ENCODE results near the gene PTPRB.

The PTPRB gene

DNA sequence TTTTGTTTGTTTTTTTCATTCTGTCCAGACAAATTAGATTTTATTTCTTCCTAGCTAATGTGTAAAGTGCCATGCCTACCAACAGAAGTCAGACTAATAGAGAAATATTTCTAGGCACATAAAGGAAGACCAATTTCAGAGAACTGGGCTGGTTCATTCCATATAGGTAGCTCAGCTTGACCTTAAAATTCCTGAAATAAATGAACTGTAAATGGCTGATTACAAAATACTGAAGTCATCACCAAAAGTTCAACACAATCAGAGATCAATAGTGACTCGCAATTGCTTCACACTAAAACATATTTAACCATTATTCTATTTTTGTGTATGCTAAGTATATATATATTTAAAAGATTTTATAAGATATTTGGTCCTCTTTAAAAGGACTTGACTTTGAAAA, 34.2 kb downstream of the PTPRB start:
- no peaks in the 10 kb centered on the region for H3K79me2 ChIP-seq (ENCODE audit: control insufficient read depth, insufficient read depth, low read length, poor library complexity)

GRCh38 chr12:70598467-70599193, 38.6 kb downstream of the PTPRB start:
- H3K27ac ChIP-seq (ENCODE audit: low read depth, low read length), result no peak overlapping the region
- H3K18ac ChIP-seq (ENCODE audit: low read length), result no peak overlapping the region
- H3K79me1 ChIP-seq (ENCODE audit: low read length), result no peaks in the 10 kb centered on the region
- no peak overlapping the region for H3K14ac ChIP-seq (ENCODE audit: low read length)
- no peak overlapping the region for H3K4me3 ChIP-seq (ENCODE audit: low read depth, low read length)
- WGBS (ENCODE audit: extremely low coverage, insufficient coverage, insufficient read length), result no CpG with 5 or more reads among the region's 4 CpGs
- no peak overlapping the region for H3K23ac ChIP-seq (ENCODE audit: low read length)
- H4K12ac ChIP-seq (ENCODE audit: low read depth, low read length), result no peak overlapping the region
- no peak overlapping the region for H3K4ac ChIP-seq (ENCODE audit: low read depth, low read length)
- DNase-seq, result no peak
- H3K4me2 ChIP-seq (ENCODE audit: low read length), result no peak overlapping the region
- H3K9ac ChIP-seq (ENCODE audit: low read length), result no peak overlapping the region
- H2BK120ac ChIP-seq (ENCODE audit: insufficient read depth, low read length, poor library complexity), result no peak overlapping the region
- no peaks in the 10 kb centered on the region for H3K9me3 ChIP-seq (ENCODE audit: insufficient read depth, low read depth, low read length)
- H2BK5ac ChIP-seq (ENCODE audit: low read depth, low read length, poor library complexity), result no peak overlapping the region
- H3K79me2 ChIP-seq (ENCODE audit: control insufficient read depth, insufficient read depth, low read length, poor library complexity), result no peaks in the 10 kb centered on the region
- H3K36me3 ChIP-seq (ENCODE audit: control insufficient read depth in 1 of 2, insufficient read depth in 2 of 2, low read length in 2 of 2), result no peaks in the 10 kb centered on the region
- H2AFZ ChIP-seq (ENCODE audit: insufficient read depth, low read length, poor library complexity), result no peak overlapping the region
- H4K91ac ChIP-seq (ENCODE audit: low read depth, low read length), result no peak overlapping the region
- H4K8ac ChIP-seq (ENCODE audit: low read depth, low read length), result no peak overlapping the region
- H3K27me3 ChIP-seq (ENCODE audit: insufficient read depth, low read length), result no peaks in the 10 kb centered on the region
- H2AK5ac ChIP-seq (ENCODE audit: low read length), result no peak overlapping the region
- H3K4me1 ChIP-seq (ENCODE audit: control insufficient read depth in 1 of 2, insufficient read depth in 2 of 2, low read length in 2 of 2), result no peaks in the 10 kb centered on the region
- no peak overlapping the region for H2BK12ac ChIP-seq (ENCODE audit: low read length)

More for the DNA sequence above, 34.2 kb downstream of the PTPRB start:
- Histone ChIP-seq H2BK5ac (ENCODE audit: low read depth, low read length, poor library complexity) (no peak overlapping the region), H3K79me1 (ENCODE audit: low read length) (no peaks in the 10 kb centered on the region), H2BK12ac (ENCODE audit: low read length) (no peak overlapping the region), H3K36me3 (ENCODE audit: control insufficient read depth in 1 of 2, insufficient read depth in 2 of 2, low read length in 2 of 2) (no peaks in the 10 kb centered on the region), H3K4me2 (ENCODE audit: low read length) (no peak overlapping the region), H4K91ac (ENCODE audit: low read depth, low read length) (no peak overlapping the region), H3K4me1 (ENCODE audit: control insufficient read depth in 1 of 2, insufficient read depth in 2 of 2, low read length in 2 of 2) (no peaks in the 10 kb centered on the region), H3K18ac (ENCODE audit: low read length) (no peak overlapping the region), H2AFZ (ENCODE audit: insufficient read depth, low read length, poor library complexity) (no peak overlapping the region), H3K4ac (ENCODE audit: low read depth, low read length) (no peak overlapping the region), H3K9me3 (ENCODE audit: insufficient read depth, low read depth, low read length) (no peaks in the 10 kb centered on the region), H3K4me3 (ENCODE audit: low read depth, low read length) (no peak overlapping the region), H4K12ac (ENCODE audit: low read depth, low read length) (no peak overlapping the region), H2BK120ac (ENCODE audit: insufficient read depth, low read length, poor library complexity) (no peak overlapping the region), H3K14ac (ENCODE audit: low read length) (no peak overlapping the region), H3K9ac (ENCODE audit: low read length) (no peak overlapping the region), H3K27ac (ENCODE audit: low read depth, low read length) (no peak overlapping the region), H2AK5ac (ENCODE audit: low read length) (no peak overlapping the region), H3K27me3 (ENCODE audit: insufficient read depth, low read length) (no peaks in the 10 kb centered on the region), H3K23ac (ENCODE audit: low read length) (no peak overlapping the region), H4K8ac (ENCODE audit: low read depth, low read length) (no peak overlapping the region)
- no CpG with 5 or more reads among the region's 1 CpG for WGBS (ENCODE audit: extremely low coverage, insufficient coverage, insufficient read length)
- peak in 1 of 2 donors; percentile 18 for DNase-seq

DNA sequence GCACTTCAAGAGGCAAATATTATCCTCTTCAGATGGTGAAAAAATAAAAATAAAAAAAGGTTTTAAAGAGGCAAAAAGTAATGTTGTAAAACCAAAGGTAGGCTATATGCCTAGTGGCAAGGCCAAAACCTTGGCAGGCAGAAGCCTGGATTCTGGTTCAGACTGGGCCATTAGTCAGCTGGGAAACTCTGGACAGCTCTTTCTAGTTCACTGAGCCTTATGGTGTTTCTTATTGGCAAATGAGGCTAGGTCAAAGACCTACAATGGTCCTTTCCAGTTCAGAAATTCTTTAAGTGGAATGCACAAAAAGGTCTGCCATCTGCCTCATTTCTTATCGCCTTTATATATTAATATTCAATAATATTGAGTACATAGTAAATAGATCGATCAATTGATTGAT, 44.6 kb downstream of the PTPRB start:
- Histone ChIP-seq H3K4me1 (ENCODE audit: control insufficient read depth in 1 of 2, insufficient read depth in 2 of 2, low read length in 2 of 2) (no peaks in the 10 kb centered on the region), H3K14ac (ENCODE audit: low read length) (no peak overlapping the region), H3K36me3 (ENCODE audit: control insufficient read depth in 1 of 2, insufficient read depth in 2 of 2, low read length in 2 of 2) (no peaks in the 10 kb centered on the region), H3K79me1 (ENCODE audit: low read length) (no peaks in the 10 kb centered on the region), H3K9me3 (ENCODE audit: insufficient read depth, low read depth, low read length) (no peaks in the 10 kb centered on the region), H4K12ac (ENCODE audit: low read depth, low read length) (no peak overlapping the region), H2BK120ac (ENCODE audit: insufficient read depth, low read length, poor library complexity) (no peak overlapping the region), H3K23ac (ENCODE audit: low read length) (no peak overlapping the region), H3K4me3 (ENCODE audit: low read depth, low read length) (no peak overlapping the region), H3K27ac (ENCODE audit: low read depth, low read length) (no peak overlapping the region), H3K27me3 (ENCODE audit: insufficient read depth, low read length) (no peaks in the 10 kb centered on the region), H3K9ac (ENCODE audit: low read length) (no peak overlapping the region), H2BK5ac (ENCODE audit: low read depth, low read length, poor library complexity) (no peak overlapping the region), H2AK5ac (ENCODE audit: low read length) (no peak overlapping the region), H3K4me2 (ENCODE audit: low read length) (no peak overlapping the region), H3K4ac (ENCODE audit: low read depth, low read length) (no peak overlapping the region), H4K91ac (ENCODE audit: low read depth, low read length) (no peak overlapping the region), H2BK12ac (ENCODE audit: low read length) (no peak overlapping the region), H2AFZ (ENCODE audit: insufficient read depth, low read length, poor library complexity) (no peak overlapping the region), H3K79me2 (ENCODE audit: control insufficient read depth, insufficient read depth, low read length, poor library complexity) (no peaks in the 10 kb centered on the region), H4K8ac (ENCODE audit: low read depth, low read length) (no peak overlapping the region), H3K18ac (ENCODE audit: low read length) (no peak overlapping the region)
- WGBS (ENCODE audit: extremely low coverage, insufficient coverage, insufficient read length), result no CpG with 5 or more reads among the region's 2 CpGs
- DNase-seq, result no peak

GRCh38 chr12:70590549-70591226, 46.5 kb downstream of the PTPRB start:
- no peak overlapping the region for H4K8ac ChIP-seq (ENCODE audit: low read depth, low read length)
- WGBS (ENCODE audit: extremely low coverage, insufficient coverage, insufficient read length), result no CpG with 5 or more reads among the region's 4 CpGs
- H2BK12ac ChIP-seq (ENCODE audit: low read length), result no peak overlapping the region
- H3K4ac ChIP-seq (ENCODE audit: low read depth, low read length), result no peak overlapping the region
- no peak overlapping the region for H3K14ac ChIP-seq (ENCODE audit: low read length)
- H2BK120ac ChIP-seq (ENCODE audit: insufficient read depth, low read length, poor library complexity), result no peak overlapping the region
- H3K9me3 ChIP-seq (ENCODE audit: insufficient read depth, low read depth, low read length), result no peaks in the 10 kb centered on the region
- H3K23ac ChIP-seq (ENCODE audit: low read length), result no peak overlapping the region
- H3K27me3 ChIP-seq (ENCODE audit: insufficient read depth, low read length), result no peaks in the 10 kb centered on the region
- H3K4me2 ChIP-seq (ENCODE audit: low read length), result no peak overlapping the region
- no peak overlapping the region for H2AK5ac ChIP-seq (ENCODE audit: low read length)
- H3K9ac ChIP-seq (ENCODE audit: low read length), result no peak overlapping the region
- H3K27ac ChIP-seq (ENCODE audit: low read depth, low read length), result no peak overlapping the region
- no peak overlapping the region for H3K18ac ChIP-seq (ENCODE audit: low read length)
- H2BK5ac ChIP-seq (ENCODE audit: low read depth, low read length, poor library complexity), result no peak overlapping the region
- no peak overlapping the region for H4K12ac ChIP-seq (ENCODE audit: low read depth, low read length)
- H3K36me3 ChIP-seq (ENCODE audit: control insufficient read depth in 1 of 2, insufficient read depth in 2 of 2, low read length in 2 of 2), result no peaks in the 10 kb centered on the region
- H3K79me2 ChIP-seq (ENCODE audit: control insufficient read depth, insufficient read depth, low read length, poor library complexity), result no peaks in the 10 kb centered on the region
- H4K91ac ChIP-seq (ENCODE audit: low read depth, low read length), result no peak overlapping the region
- DNase-seq, result no peak
- no peaks in the 10 kb centered on the region for H3K4me1 ChIP-seq (ENCODE audit: control insufficient read depth in 1 of 2, insufficient read depth in 2 of 2, low read length in 2 of 2)
- H2AFZ ChIP-seq (ENCODE audit: insufficient read depth, low read length, poor library complexity), result no peak overlapping the region
- no peaks in the 10 kb centered on the region for H3K79me1 ChIP-seq (ENCODE audit: low read length)
- H3K4me3 ChIP-seq (ENCODE audit: low read depth, low read length), result no peak overlapping the region
